ENCODE measurements around the gene BORCS8.
A peak's percentile ranks its signal among the peaks of the same experiment; 100 is the strongest.
"Not testable (repeated sequence)": the region's sequence is repeated elsewhere in the genome, so short reads cannot be mapped to it uniquely, and the experiment has no call there.

Gene BORCS8

GRCh38 chr19:19148504-19148903, 43.4 kb downstream of the BORCS8 start:
- not testable (repeated sequence) for DNase-seq (ENCODE audit: low read depth)

GRCh38 chr19:19147344-19147743, 44.6 kb downstream of the BORCS8 start:
- DNase-seq (ENCODE audit: low read depth): no peak

DNA sequence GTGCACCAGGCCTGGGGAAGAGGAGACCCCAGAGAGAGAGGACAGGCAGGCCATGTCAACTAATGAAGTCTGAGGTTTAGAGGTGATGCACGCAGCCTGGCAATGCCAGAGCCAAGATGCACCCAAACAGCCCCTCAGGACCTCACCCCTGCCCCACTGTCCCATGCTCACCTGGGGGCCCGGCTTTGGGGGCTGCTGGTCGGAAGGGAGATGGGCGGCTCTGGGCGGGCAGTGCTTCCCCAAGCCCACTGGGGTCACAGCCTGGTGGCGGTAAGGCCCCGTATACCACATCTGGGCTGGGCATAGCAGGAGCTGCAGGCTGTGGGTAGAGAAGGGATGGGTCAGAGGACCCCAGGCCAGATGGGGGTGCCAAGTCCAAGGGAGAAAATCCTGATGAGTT, 45.1 kb downstream of the BORCS8 start:
- DNase-seq (ENCODE audit: low read depth): no peak

DNA sequence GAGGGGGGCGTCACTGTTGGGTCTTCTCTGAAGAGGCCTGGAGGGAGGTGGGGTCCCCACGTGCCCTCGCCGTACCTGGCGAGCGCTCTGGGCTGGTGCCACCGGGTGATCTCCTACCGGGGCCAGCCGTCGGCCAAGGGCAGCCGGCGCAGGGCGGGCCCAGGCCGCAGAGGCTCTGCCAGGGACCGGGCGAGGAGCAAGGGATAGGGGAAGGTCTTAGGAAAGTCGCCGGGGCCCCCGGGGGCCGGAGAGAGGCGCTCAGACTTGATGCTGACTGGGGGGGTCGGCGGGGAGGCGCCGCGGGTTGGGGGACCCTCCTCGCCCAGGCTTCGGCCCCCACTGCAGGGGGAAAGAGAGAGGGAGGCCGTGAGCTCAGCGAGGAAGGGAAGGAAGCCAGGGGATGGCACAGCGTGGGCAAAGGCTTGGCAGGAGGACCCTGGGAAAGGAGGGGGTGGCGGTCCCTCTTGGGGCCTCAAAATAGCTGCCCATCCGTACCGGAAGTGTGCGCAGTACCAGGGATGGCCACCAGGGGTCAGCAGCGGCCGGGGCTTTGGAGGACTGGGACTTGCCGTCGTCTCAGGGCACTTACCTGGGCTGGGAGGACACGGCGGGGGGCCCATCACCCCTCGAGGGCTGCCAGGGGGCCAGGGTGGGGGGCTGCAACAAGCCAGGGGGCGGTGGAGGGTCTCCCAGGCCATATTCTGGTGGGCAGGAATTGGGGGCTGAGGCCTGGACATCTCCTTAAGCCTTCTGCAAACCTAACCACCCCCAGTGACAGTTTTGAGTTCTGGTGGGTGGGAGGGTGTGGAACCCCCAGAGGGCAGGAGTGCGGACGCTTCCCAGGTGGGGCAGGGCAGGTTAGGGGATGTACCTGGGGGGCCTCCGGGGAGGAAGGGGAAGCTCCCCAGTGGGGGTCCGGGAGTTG, 46.0 kb downstream of the BORCS8 start:
- DNase-seq (ENCODE audit: low read depth): peak; percentile 80

- no peak for DNase-seq (ENCODE audit: low read depth)
Observed at GRCh38 chr19:19145281-19145680, 46.7 kb downstream of the BORCS8 start.

DNA sequence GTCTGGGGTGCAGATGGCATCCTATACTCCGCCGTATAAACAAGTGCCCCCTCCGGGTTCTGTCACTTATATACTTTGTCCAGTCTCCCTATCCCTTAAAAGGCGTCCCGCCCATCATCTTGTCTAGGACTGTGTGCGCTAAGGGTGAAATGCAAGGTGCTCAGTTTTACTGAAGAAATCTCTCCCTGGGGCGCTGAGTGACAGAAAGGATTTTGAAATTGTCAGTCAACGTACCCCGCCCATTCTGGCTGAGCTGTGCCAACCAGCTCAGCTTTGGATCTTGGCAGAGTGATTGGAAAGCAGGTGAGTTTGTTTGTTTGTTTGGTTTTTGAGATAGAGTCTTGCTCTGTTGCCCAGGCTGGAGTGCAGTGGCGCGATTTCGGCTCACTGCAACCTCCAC, 49.6 kb downstream of the BORCS8 start:
- DNase-seq (ENCODE audit: low read depth): no peak

- DNase-seq (ENCODE audit: low read depth): no peak
Observed at GRCh38 chr19:19140476-19140875, 51.5 kb downstream of the BORCS8 start.

DNA sequence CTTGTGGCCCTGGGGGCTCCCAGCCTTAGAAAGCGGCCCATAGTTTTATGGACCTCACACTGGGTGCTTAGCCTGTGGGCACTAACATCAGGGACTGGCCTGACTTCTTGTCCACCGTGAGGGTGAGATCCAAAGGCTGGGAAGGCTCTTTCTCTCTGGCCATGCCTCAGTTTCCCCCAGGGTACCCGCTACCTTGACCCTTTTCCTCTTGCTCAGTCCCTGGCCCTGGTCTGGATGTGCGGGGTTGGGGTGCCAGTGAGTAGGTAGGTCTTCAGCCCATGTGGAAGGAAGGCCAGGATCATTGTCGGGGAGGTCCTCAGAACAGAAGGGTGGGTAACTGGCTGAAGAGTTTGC, 52.1 kb downstream of the BORCS8 start:
- DNase-seq (ENCODE audit: low read depth): no peak

GRCh38 chr19:19138109-19138981, 53.6 kb downstream of the BORCS8 start, which contains the start of gene TMEM161A:
Gene TMEM161A (minus strand): TSS chr19:19138478. CDS start chr19:19138428, 50 bp downstream.
- DNase-seq (ENCODE audit: low read depth): peak; percentile 94

DNA sequence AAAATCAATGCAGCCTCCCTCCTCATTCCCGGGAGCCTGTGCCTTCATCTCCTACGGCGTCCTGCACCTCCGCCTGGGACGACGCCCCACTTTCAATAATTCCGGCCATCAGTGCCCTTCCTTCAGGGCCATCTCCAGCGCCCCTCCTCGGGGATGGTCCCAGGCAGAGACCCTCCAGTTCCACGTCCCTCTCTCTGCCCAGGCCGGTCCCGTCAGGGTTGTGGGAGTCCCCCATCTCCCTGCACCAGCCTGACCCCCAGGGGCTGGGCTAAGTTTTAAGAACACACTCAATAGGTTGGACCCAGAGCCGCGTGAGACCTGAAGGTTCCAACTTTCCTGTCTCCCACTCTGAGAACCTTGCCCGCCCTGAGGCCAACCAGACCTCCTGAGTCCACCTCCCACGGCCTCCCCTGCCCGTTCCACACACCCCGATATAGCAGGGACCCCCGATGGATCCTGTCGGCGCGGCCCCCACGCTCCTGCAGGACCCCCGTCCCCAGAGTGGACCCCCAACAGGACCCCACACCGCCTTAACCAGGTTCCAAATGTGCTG, 54.3 kb downstream of the BORCS8 start:
- no peak for DNase-seq (ENCODE audit: low read depth)

DNA sequence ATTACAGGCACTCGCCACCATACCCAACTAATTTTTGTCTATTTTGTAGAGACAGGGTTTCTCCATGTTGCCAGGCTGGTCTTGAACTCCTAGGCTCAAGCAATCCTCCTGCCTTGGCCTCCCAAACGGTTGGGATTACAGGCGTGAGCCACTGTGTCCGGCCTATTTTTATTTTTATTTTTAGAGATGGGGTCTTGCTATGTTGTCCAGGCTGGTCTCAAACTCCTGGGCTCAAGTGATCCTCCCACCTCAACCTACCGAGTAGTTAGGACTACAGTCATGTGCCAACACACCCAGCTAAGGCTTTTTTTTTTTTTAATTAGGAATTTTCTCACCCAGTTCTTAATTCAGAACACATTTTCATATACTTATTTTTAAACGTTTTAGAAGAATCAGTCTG, 56.2 kb downstream of the BORCS8 start:
- not testable (repeated sequence) for DNase-seq (ENCODE audit: low read depth)

DNA sequence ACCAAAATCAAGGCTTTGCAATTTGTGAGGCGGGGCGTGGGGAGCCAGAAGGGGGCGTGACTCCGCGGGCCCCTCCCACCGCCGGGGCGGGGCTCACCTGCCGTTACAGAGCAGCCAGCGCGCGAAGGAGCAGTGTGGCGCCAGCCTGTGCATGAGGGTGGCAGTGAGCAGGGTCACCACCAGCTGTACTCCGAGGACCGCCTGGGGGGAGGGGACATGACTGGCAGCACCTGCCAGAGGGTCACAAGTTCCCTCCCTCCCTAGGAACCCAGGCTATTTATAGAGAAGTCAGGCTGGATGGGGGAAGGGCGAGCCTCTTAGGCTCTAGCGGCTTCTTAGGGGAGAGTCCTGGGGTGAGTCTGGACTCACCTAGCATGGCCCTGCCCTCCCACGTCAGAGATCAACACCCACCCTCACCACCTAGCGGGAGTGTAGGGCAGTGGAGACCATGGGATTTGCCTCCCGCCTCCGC, 57.2 kb downstream of the BORCS8 start:
- no peak for DNase-seq (ENCODE audit: low read depth)

- no peak for DNase-seq (ENCODE audit: low read depth)
Observed at GRCh38 chr19:19133985-19134384, 58.0 kb downstream of the BORCS8 start.

DNA sequence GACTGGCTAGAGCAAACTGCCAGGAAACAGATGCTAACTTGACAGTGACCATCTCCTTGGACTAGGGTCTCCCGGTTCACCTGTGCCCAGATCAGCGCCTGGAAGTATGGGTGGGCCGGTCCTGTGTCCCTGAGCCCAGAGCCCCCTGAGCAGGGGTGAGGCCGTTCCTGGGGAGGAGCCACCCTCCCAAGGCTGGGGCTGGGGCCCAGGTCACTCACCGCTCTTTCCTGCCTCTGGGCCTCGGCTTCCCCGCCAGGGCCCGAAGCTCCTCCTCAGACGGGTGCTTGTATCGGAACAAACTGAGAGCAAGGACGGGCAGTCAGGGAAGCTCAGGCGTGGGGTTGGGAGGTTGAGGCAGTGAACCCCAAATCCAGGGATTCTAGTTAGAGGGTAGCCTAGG, 59.0 kb downstream of the BORCS8 start:
- no peak for DNase-seq (ENCODE audit: low read depth)

GRCh38 chr19:19131989-19132388, 60.0 kb downstream of the BORCS8 start:
- DNase-seq (ENCODE audit: low read depth): no peak
